SJSA1 (cell line): Measurements from ENCODE around the gene DLGAP1. TPM values are rescaled to one million over a fixed set of nuclear protein-coding genes. Genes with fewer than 3 reads are reported as not detected.

ENCODE experiments used
- DNase-seq, 2 experiments: peaks; one replicate each; pipeline ENCODE4 v3.0.0-alpha.2; 2015 to 2020; ENCODE audit warnings: low spot score in 2 of 2, low read depth in 1 of 2
- H3K27ac ChIP-seq: fragments of 250-450 bp; sonication (Bioruptor Pico); 2 replicates; pipeline ENCODE4 v1.5.1; 2020; ENCODE audit warnings: mild to moderate bottlenecking, moderate library complexity
- H3K27me3 ChIP-seq: fragments of 250-450 bp; sonication (Bioruptor Pico); replicated peaks from 2 replicates; pipeline ENCODE4 v1.5.1; 2020; ENCODE audit warnings: mild to moderate bottlenecking, moderate library complexity
- H3K36me3 ChIP-seq: fragments of 250-450 bp; sonication (Bioruptor Pico); 2 replicates; pipeline ENCODE4 v1.5.1; 2020; ENCODE audit warnings: mild to moderate bottlenecking
- H3K4me1 ChIP-seq: fragments of 250-450 bp; sonication (Bioruptor Pico); replicated peaks from 2 replicates; pipeline ENCODE4 v1.6.1; 2021; ENCODE audit warnings: mild to moderate bottlenecking
- H3K4me3 ChIP-seq: fragments of 250-450 bp; sonication (Bioruptor Pico); 2 replicates; pipeline ENCODE4 v1.5.1; 2020; ENCODE audit warnings: mild to moderate bottlenecking
- H3K9me3 ChIP-seq: fragments of 250-450 bp; sonication (Bioruptor Pico); replicated peaks from 2 replicates; pipeline ENCODE4 v1.5.1; 2020; ENCODE audit warnings: mild to moderate bottlenecking
- total RNA-seq: library from RNA; depleted of rRNA; stranded (reverse); fragments of >200 nt; shearing (Covaris generic); gene quantifications from 2 replicates; pipeline ENCODE4 v1.2.3, GENCODE V29; 2014

Gene DLGAP1
- total RNA-seq, 1 experiment from 2014 or later: not detected

- no peaks in the 10 kb centered on the region for H3K9me3 ChIP-seq
- no peak overlapping the region for H3K4me3 ChIP-seq
- no peaks in the 10 kb centered on the region for H3K4me1 ChIP-seq
- H3K36me3 ChIP-seq: no peaks in the 10 kb centered on the region
- H3K27me3 ChIP-seq: no peaks in the 10 kb centered on the region
- no peak overlapping the region for H3K27ac ChIP-seq
- DNase-seq: no peak
These were observed 519.8 kb downstream of the DLGAP1 start for GRCh38 chr18:3935305-3935704.

- H3K4me3 ChIP-seq: no peak overlapping the region
- no peaks in the 10 kb centered on the region for H3K4me1 ChIP-seq
- no peaks in the 10 kb centered on the region for H3K9me3 ChIP-seq
- no peak for DNase-seq
- no peaks in the 10 kb centered on the region for H3K27me3 ChIP-seq
- H3K36me3 ChIP-seq: no peaks in the 10 kb centered on the region
- no peak overlapping the region for H3K27ac ChIP-seq
These were observed 522.8 kb downstream of the DLGAP1 start for GRCh38 chr18:3932276-3932675.

- DNase-seq: no peak
- Histone ChIP-seq H3K27ac (no peak overlapping the region), H3K9me3 (no peaks in the 10 kb centered on the region), H3K4me3 (no peak overlapping the region), H3K27me3 (no peaks in the 10 kb centered on the region), H3K36me3 (no peaks in the 10 kb centered on the region), H3K4me1 (no peaks in the 10 kb centered on the region)
These were observed 523.5 kb downstream of the DLGAP1 start for GRCh38 chr18:3931542-3932112.

- Histone ChIP-seq H3K27me3 (no peaks in the 10 kb centered on the region), H3K4me1 (no peaks in the 10 kb centered on the region), H3K36me3 (no peaks in the 10 kb centered on the region), H3K27ac (no peak overlapping the region), H3K9me3 (no peaks in the 10 kb centered on the region), H3K4me3 (no peak overlapping the region)
- DNase-seq: no peak
These were observed 524.1 kb downstream of the DLGAP1 start for GRCh38 chr18:3931013-3931315.

GRCh38 chr18:3930126-3931012, 524.7 kb downstream of the DLGAP1 start:
- no peak overlapping the region for H3K4me3 ChIP-seq
- H3K9me3 ChIP-seq: no peaks in the 10 kb centered on the region
- H3K36me3 ChIP-seq: no peaks in the 10 kb centered on the region
- H3K4me1 ChIP-seq: no peaks in the 10 kb centered on the region
- DNase-seq: no peak
- H3K27me3 ChIP-seq: no peaks in the 10 kb centered on the region
- H3K27ac ChIP-seq: no peak overlapping the region

- Histone ChIP-seq H3K27ac (no peak overlapping the region), H3K27me3 (0 out of 2 replicates have a peak, but pooled peaks cover 2% of the 10 kb centered on the region), H3K4me1 (no peaks in the 10 kb centered on the region), H3K4me3 (no peak overlapping the region), H3K9me3 (no peaks in the 10 kb centered on the region), H3K36me3 (no peaks in the 10 kb centered on the region)
- no peak for DNase-seq
These were observed 530.7 kb downstream of the DLGAP1 start for GRCh38 chr18:3924455-3924854.

GRCh38 chr18:3923750-3924149, 531.4 kb downstream of the DLGAP1 start:
- no peaks in the 10 kb centered on the region for H3K4me1 ChIP-seq
- H3K27me3 ChIP-seq: 0 out of 2 replicates have a peak, but pooled peaks cover 2% of the 10 kb centered on the region
- no peak overlapping the region for H3K27ac ChIP-seq
- no peaks in the 10 kb centered on the region for H3K9me3 ChIP-seq
- H3K36me3 ChIP-seq: no peaks in the 10 kb centered on the region
- no peak overlapping the region for H3K4me3 ChIP-seq
- no peak for DNase-seq

GRCh38 chr18:3921826-3922225, 533.3 kb downstream of the DLGAP1 start:
- no peaks in the 10 kb centered on the region for H3K4me1 ChIP-seq
- DNase-seq: no peak
- 0 out of 2 replicates have a peak, but pooled peaks cover 5% of the 10 kb centered on the region for H3K27me3 ChIP-seq
- H3K4me3 ChIP-seq: no peak overlapping the region
- no peak overlapping the region for H3K27ac ChIP-seq
- H3K36me3 ChIP-seq: no peaks in the 10 kb centered on the region
- H3K9me3 ChIP-seq: no peaks in the 10 kb centered on the region

- DNase-seq: no peak
- Histone ChIP-seq H3K9me3 (no peaks in the 10 kb centered on the region), H3K4me3 (no peak overlapping the region), H3K36me3 (no peaks in the 10 kb centered on the region), H3K27ac (no peak overlapping the region), H3K4me1 (no peaks in the 10 kb centered on the region), H3K27me3 (0 out of 2 replicates have a peak, but pooled peaks cover 5% of the 10 kb centered on the region)
These were observed 534.3 kb downstream of the DLGAP1 start for GRCh38 chr18:3920832-3921231.

- no peak for DNase-seq
- Histone ChIP-seq H3K27ac (no peak overlapping the region), H3K27me3 (0 out of 2 replicates have a peak, but pooled peaks cover 5% of the 10 kb centered on the region), H3K4me3 (no peak overlapping the region), H3K4me1 (no peaks in the 10 kb centered on the region), H3K9me3 (no peaks in the 10 kb centered on the region), H3K36me3 (no peaks in the 10 kb centered on the region)
These were observed 535.6 kb downstream of the DLGAP1 start for GRCh38 chr18:3919396-3920061.

GRCh38 chr18:3916082-3916481, 539.0 kb downstream of the DLGAP1 start:
- Histone ChIP-seq H3K36me3 (no peaks in the 10 kb centered on the region), H3K27me3 (0 out of 2 replicates have a peak, but pooled peaks cover 5% of the 10 kb centered on the region), H3K9me3 (no peaks in the 10 kb centered on the region), H3K27ac (no peak overlapping the region), H3K4me3 (no peak overlapping the region), H3K4me1 (no peaks in the 10 kb centered on the region)
- DNase-seq: no peak

GRCh38 chr18:3914833-3915610, 540.1 kb downstream of the DLGAP1 start:
- no peak for DNase-seq
- H3K4me1 ChIP-seq: no peaks in the 10 kb centered on the region
- H3K36me3 ChIP-seq: no peaks in the 10 kb centered on the region
- H3K27me3 ChIP-seq: 0 out of 2 replicates have a peak, but pooled peaks cover 2% of the 10 kb centered on the region
- no peaks in the 10 kb centered on the region for H3K9me3 ChIP-seq
- H3K27ac ChIP-seq: no peak overlapping the region
- H3K4me3 ChIP-seq: no peak overlapping the region

GRCh38 chr18:3914109-3914508, 541.0 kb downstream of the DLGAP1 start:
- H3K27ac ChIP-seq: no peak overlapping the region
- 0 out of 2 replicates have a peak, but pooled peaks cover 5% of the 10 kb centered on the region for H3K27me3 ChIP-seq
- H3K4me3 ChIP-seq: no peak overlapping the region
- no peak for DNase-seq
- no peaks in the 10 kb centered on the region for H3K36me3 ChIP-seq
- no peaks in the 10 kb centered on the region for H3K9me3 ChIP-seq
- no peaks in the 10 kb centered on the region for H3K4me1 ChIP-seq
